Gastrocnemius medialis (tissue), 4 donors: ENCODE results near the gene SLC50A1. TPM values are rescaled to one million over a fixed set of nuclear protein-coding genes. Genes with fewer than 3 reads are reported as not detected.

Source experiments
- ATAC-seq, 2 donors: fragments of 150-250 bp; one replicate each; pipeline ENCODE4 v1.9.1; 2016
- DNase-seq, 2 donors: peaks; one replicate each; pipeline ENCODE4 v3.0.0-alpha.2; 2019
- H3K27ac ChIP-seq, 4 donors: fragments of 200-600 bp; sonication (generic); 1 replicate in 1 of 4; 2 replicates in 3 of 4; pipeline ENCODE4 v1.5.1; 2016 to 2018; ENCODE audit warnings: mild to moderate bottlenecking in 2 of 4, moderate library complexity in 1 of 4
- H3K27me3 ChIP-seq, 3 donors: fragments of 200-600 bp; sonication (generic) in 2 of 3; 1 replicate in 1 of 3; 2 replicates in 2 of 3; pipeline versions ENCODE4 v1.5.1 to v1.6.0; 2016 to 2019; ENCODE audit warnings: mild to moderate bottlenecking in 1 of 3, moderate library complexity in 1 of 3
- H3K36me3 ChIP-seq, 2 donors: fragments of 200-600 bp; sonication (generic) in 1 of 2; one replicate each; pipeline ENCODE4 v1.5.1; 2017 to 2018
- H3K4me1 ChIP-seq, 2 donors: fragments of 200-600 bp; sonication (generic) in 1 of 2; one replicate each; pipeline ENCODE4 v1.5.1; 2016 to 2017; ENCODE audit warnings: mild to moderate bottlenecking in 2 of 2
- H3K4me3 ChIP-seq, 4 donors: fragments of 200-600 bp; sonication (generic) in 3 of 4; 1 replicate in 1 of 4; 2 replicates in 3 of 4; pipeline ENCODE4 v1.5.1; 2016 to 2019; ENCODE audit warnings: mild to moderate bottlenecking in 2 of 4
- H3K9me3 ChIP-seq, 3 donors: fragments of 200-600 bp; sonication (generic) in 2 of 3; 1 replicate in 1 of 3; 2 replicates in 2 of 3; pipeline ENCODE4 v1.5.1; 2016 to 2019
- POLR2A ChIP-seq, 2 donors: fragments of 450-650 bp; IDR thresholded peaks; one replicate each; pipeline ENCODE4 v1.6.1; 2017; ENCODE audit warnings: antibody characterized with exemption in 2 of 2, mild to moderate bottlenecking in 2 of 2, moderate library complexity in 2 of 2
- in situ Hi-C, 4 donors: fragments of 200-750 bp; cut with MboI; loops; one replicate each; pipeline versions ENCODE4 v1.15.0 to v1.8.0; 2017; ENCODE audit warnings: low sequenced_read_pairs in 4 of 4
- intact Hi-C: fragments of 100-400 bp; cut with DNase I; formaldehyde crosslinking; loops from one replicate; pipeline ENCODE4 v1.15.1; 2023; ENCODE audit warnings: low total_unique reads
- total RNA-seq, 4 donors: library from RNA; depleted of rRNA; stranded (reverse); fragments of >200 nt; gene quantifications; one replicate each; pipeline versions ENCODE4 v1.1.0 to v1.2.3, GENCODE V29; 2016
- TF ChIP-seq, protein P1 (sequence below), 5 experiments: fragments of 450-650 bp in 3 of 5; fragments of 200-600 bp in 2 of 5; sonication (generic) in 2 of 5; IDR thresholded peaks in 4 of 5; conservative IDR thresholded peaks in 1 of 5; 1 replicate in 4 of 5; 2 replicates in 1 of 5; pipeline ENCODE4 v1.5.1; 2016 to 2019; ENCODE audit warnings: antibody characterized with exemption in 5 of 5, mild to moderate bottlenecking in 3 of 5, moderate library complexity in 3 of 5

SLC50A1 gene
- total RNA-seq, 4 donors from 2014 or later = 3.5 to 11.4 (median 8.2) TPM

DNA sequence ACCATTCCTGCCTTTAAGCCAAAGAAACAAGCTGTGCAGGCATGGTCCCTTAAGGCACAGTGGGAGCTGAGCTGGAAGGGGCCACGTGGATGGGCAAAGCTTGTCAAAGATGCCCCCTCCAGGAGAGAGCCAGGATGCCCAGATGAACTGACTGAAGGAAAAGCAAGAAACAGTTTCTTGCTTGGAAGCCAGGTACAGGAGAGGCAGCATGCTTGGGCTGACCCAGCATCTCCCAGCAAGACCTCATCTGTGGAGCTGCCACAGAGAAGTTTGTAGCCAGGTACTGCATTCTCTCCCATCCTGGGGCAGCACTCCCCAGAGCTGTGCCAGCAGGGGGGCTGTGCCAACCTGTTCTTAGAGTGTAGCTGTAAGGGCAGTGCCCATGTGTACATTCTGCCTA is 1.3 kb upstream of the SLC50A1 start:
- in situ Hi-C loops = no loop called here
- peaks cover 0 to 12% of the 10 kb centered on the region in 2 donors for H3K36me3 ChIP-seq
- ATAC-seq (no peak), DNase-seq (no peak)
- peak overlapping the region; percentile 96 to 100 (median 98) for H3K27ac ChIP-seq
- no peaks in the 10 kb centered on the region for H3K9me3 ChIP-seq
- peaks cover 59 to 60% of the 10 kb centered on the region in 2 donors for H3K4me1 ChIP-seq
- H3K27me3 ChIP-seq = peaks cover 3 to 9% (median 6%) of the 10 kb centered on the region in 3 donors
- TF ChIP-seq, protein P1, sequence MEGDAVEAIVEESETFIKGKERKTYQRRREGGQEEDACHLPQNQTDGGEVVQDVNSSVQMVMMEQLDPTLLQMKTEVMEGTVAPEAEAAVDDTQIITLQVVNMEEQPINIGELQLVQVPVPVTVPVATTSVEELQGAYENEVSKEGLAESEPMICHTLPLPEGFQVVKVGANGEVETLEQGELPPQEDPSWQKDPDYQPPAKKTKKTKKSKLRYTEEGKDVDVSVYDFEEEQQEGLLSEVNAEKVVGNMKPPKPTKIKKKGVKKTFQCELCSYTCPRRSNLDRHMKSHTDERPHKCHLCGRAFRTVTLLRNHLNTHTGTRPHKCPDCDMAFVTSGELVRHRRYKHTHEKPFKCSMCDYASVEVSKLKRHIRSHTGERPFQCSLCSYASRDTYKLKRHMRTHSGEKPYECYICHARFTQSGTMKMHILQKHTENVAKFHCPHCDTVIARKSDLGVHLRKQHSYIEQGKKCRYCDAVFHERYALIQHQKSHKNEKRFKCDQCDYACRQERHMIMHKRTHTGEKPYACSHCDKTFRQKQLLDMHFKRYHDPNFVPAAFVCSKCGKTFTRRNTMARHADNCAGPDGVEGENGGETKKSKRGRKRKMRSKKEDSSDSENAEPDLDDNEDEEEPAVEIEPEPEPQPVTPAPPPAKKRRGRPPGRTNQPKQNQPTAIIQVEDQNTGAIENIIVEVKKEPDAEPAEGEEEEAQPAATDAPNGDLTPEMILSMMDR (IDR thresholded peaks at IDR 0.05 in 4 of 5, conservative IDR thresholded peaks at IDR 0.05 in 1 of 5) = no peak
- TF ChIP-seq POLR2A (IDR thresholded peaks at IDR 0.05) = no peak
- peak overlapping the region; percentile 82 to 93 (median 87) for H3K4me3 ChIP-seq
- intact Hi-C loops = loop anchor here (2.0 to 10.0 kb wide), 2 partner anchors 38 to 730 kb away; partner anchors contain the start of genes IL6R, KRTCAP2 and TRIM46

- peak overlapping the region; percentile 82 to 93 (median 87) for H3K4me3 ChIP-seq
- H3K4me1 ChIP-seq = peaks cover 61 to 63% of the 10 kb centered on the region in 2 donors
- TF ChIP-seq, protein P1 (IDR thresholded peaks at IDR 0.05 in 4 of 5, conservative IDR thresholded peaks at IDR 0.05 in 1 of 5) = no peak
- no peak for TF ChIP-seq POLR2A (IDR thresholded peaks at IDR 0.05)
- peaks cover 0 to 12% of the 10 kb centered on the region in 2 donors for H3K36me3 ChIP-seq
- no peaks in the 10 kb centered on the region for H3K9me3 ChIP-seq
- H3K27me3 ChIP-seq = peaks cover 2 to 4% (median 3%) of the 10 kb centered on the region in 3 donors
- DNase-seq (peak; percentile 82 to 88), ATAC-seq (peak; percentile 70 to 75)
- in situ Hi-C loops = no loop called here
- intact Hi-C loops = loop anchor here (2.0 to 10.0 kb wide), 4 partner anchors 38 to 730 kb away; partner anchors contain the start of genes IL6R, KRTCAP2, TRIM46 and UBE2Q1
- peak overlapping the region; percentile 96 to 100 (median 98) for H3K27ac ChIP-seq
These were observed 705 bp upstream of the SLC50A1 start for GRCh38 chr1:155134880-155135414.

- TF ChIP-seq, protein P1 (IDR thresholded peaks at IDR 0.05 in 4 of 5, conservative IDR thresholded peaks at IDR 0.05 in 1 of 5) = no peak
- TF ChIP-seq POLR2A (IDR thresholded peaks at IDR 0.05) = no peak
- Histone ChIP-seq H3K9me3 (no peaks in the 10 kb centered on the region), H3K4me3 (peak overlapping the region; percentile 82 to 93 (median 87)), H3K4me1 (peaks cover 46 to 50% of the 10 kb centered on the region in 2 donors), H3K27ac (peak overlapping the region; percentile 96 to 100 (median 98)), H3K36me3 (peaks cover 0 to 5% of the 10 kb centered on the region in 2 donors), H3K27me3 (no peaks in the 10 kb centered on the region)
- in situ Hi-C loops (no loop called here), intact Hi-C loops (loop anchor here (5.0 to 10.0 kb wide), 3 partner anchors 134 to 732 kb away; partner anchors contain the start of genes IL6R, UBE2Q1 and ZBTB7B)
- no peak for ATAC-seq
- DNase-seq = no peak
These were observed 1.1 kb downstream of the SLC50A1 start for GRCh38 chr1:155136748-155137147.

GRCh38 chr1:155137154-155137949 is 1.7 kb downstream of the SLC50A1 start:
- intact Hi-C loops (loop anchor here (5.0 to 10.0 kb wide), 3 partner anchors 135 to 733 kb away; partner anchors contain the start of genes IL6R, UBE2Q1 and ZBTB7B), in situ Hi-C loops (no loop called here)
- Histone ChIP-seq H3K4me3 (peak overlapping the region in 3 of 4 donors; percentile 82 to 88 (median 86)), H3K27me3 (no peaks in the 10 kb centered on the region), H3K9me3 (no peaks in the 10 kb centered on the region), H3K27ac (peak overlapping the region; percentile 96 to 100 (median 98)), H3K36me3 (peaks cover 0 to 5% of the 10 kb centered on the region in 2 donors), H3K4me1 (peaks cover 40 to 44% of the 10 kb centered on the region in 2 donors)
- TF ChIP-seq, protein P1 (IDR thresholded peaks at IDR 0.05 in 4 of 5, conservative IDR thresholded peaks at IDR 0.05 in 1 of 5) = no peak
- no peak for TF ChIP-seq POLR2A (IDR thresholded peaks at IDR 0.05)
- ATAC-seq = no peak
- no peak for DNase-seq
